Umbilical cord (tissue), 2 donors: ENCODE results near the gene DNTT. TPM values are rescaled to one million over a fixed set of nuclear protein-coding genes. Genes with fewer than 3 reads are reported as not detected.

Experiments used
- DNase-seq: peaks from one replicate; pipeline ENCODE4 v3.0.0-alpha.2; 2015; ENCODE audit warnings: low spot score
- total RNA-seq: library from RNA; depleted of rRNA; stranded (reverse); fragments of >200 nt; gene quantifications from one replicate; pipeline ENCODE4 v1.2.3, GENCODE V29; 2014; ENCODE audit warnings: low replicate concordance; ENCODE audit not compliant: insufficient read depth

The DNTT gene
- total RNA-seq, 1 donor from 2014 or later = not detected

DNA sequence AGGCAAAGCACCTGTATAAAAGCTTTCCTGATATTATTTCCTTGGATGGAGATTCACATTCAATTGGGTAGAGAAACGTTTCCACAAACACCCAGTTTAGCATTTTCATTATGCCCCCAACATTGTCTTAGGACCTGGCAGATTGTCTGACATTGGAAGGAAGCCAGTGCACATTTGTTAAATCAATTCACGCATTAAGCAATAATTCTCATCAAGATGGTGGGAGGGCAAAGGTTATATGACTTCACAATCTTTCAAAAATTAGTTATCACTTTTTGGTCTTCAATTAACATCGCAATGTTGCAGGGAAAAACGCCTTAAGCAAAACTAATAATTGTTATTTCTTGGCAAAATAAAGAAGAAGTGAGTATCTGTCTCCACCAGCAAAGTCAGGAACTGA is 38.2 kb downstream of the DNTT start:
- DNase-seq = no peak

DNA sequence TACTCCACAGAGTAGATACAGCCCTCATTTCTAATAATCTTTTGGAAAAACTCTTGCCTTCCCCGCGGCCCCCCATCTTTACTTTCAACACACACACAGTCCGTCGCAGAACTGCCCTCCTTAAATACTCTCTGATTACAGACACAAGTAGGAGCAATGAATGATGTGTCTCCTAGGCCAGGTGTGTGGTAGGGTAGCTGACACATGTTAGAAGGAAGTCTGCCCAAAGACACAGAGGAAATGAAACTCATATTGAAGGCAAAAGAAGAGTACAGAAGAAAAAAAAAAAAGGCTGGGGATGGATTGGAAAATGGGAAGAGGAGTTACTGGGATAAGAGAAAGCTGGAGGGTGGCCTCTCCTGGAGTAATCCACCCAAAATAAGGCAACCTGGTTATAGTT is 39.9 kb downstream of the DNTT start:
- DNase-seq = no peak

DNA sequence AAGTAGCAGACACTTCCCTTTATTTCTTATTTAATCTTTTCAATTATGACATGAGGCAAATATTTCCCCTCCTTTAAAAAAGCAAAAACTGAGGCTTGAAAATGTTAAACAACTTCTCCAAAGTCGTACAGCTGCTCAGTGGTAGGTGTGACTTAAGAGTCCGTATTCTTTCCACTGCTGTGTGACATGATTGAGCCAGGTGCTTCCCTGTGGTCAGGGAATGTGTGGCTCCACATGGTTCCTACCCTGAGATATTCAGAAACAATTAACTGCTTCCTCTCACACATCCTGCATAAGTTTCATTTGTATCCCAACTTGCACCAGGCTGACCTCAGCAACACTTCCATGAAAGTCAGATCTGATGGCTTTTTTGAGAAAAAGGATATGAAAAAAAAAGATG is 41.0 kb downstream of the DNTT start:
- no peak for DNase-seq

DNA sequence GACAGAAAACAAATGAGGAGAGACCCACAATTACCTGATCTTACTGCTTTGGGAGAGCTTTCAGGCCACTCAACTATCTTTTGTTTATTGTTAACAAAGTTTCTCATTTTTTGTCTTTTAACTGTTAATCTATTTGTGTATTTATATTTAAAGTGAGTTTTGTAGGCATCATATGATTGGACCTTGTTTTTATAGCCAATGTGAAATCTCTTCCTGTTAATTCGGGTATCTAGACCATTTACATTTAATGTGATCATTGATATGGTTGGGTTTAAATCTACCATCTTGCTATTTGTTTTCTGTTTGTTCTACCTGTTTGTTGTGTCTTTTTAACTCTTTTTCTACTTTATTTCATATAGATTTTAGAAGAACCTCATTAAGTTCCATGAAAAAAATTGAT is 42.1 kb downstream of the DNTT start:
- no peak for DNase-seq

DNA sequence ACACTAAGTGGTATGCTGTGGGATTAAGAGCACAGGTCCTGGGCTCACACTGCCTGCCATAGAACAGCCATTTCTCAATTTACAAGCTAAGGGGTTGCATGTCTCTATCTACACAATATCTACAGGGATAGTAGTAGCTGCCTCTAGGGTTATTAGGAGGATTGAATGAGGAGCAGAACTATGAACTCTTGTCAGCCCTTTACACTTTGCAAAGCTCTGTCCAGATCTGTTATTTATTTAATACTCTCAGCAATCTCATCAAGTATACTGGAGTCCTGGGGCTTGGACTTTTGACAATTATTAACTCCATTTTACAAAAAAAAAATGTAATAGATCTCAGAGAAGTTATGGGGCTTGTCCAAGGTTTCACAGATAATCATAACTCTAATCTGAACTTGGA is 47.8 kb downstream of the DNTT start:
- DNase-seq = no peak

DNA sequence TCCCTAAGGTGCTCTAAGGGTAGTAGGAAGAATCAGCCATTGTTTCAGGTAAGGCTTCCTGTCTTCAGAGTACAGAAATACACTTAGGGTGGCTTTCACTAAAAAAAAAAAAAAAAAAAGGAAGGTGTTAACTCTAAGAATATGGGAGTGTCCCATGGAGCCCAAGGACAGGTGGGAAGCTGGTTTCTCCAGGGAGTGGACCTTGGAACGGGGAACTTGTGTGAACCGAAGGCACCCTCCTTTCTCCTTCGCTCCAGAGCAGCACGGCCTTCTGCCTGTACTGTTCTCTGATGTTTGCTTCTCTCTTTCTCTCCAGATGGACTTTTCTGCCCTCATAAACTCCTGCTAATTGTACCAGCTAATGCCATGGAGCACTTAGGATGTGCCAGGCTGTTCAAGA is 48.3 kb downstream of the DNTT start:
- no peak for DNase-seq

DNA sequence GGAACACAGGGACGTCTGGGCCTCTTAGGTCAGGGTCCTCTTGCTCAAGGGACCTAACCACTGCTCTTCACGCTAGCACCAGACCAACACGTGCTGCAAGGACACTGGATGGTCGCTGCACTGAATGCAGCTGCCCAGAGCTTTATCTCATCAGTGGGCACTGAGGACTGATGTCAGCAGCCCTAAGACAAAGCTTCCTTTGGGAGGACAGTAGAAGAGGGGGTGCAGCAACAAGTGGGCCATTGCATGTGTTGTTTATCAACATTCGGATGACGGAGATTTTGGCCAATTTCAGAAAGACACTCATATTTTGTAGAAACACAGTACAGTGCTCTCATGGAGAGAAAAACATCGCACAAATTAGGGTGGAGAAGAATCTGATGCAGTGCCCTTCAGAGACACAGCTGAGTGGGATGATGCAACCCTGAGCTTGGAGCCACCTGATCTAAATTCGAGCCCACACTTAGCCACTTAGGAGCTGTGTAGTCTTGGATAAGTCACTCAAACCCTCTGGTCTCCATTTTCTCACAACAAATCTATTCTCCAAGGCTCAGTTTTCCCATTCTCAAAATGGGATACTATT is 52.9 kb downstream of the DNTT start:
- DNase-seq = no peak

DNA sequence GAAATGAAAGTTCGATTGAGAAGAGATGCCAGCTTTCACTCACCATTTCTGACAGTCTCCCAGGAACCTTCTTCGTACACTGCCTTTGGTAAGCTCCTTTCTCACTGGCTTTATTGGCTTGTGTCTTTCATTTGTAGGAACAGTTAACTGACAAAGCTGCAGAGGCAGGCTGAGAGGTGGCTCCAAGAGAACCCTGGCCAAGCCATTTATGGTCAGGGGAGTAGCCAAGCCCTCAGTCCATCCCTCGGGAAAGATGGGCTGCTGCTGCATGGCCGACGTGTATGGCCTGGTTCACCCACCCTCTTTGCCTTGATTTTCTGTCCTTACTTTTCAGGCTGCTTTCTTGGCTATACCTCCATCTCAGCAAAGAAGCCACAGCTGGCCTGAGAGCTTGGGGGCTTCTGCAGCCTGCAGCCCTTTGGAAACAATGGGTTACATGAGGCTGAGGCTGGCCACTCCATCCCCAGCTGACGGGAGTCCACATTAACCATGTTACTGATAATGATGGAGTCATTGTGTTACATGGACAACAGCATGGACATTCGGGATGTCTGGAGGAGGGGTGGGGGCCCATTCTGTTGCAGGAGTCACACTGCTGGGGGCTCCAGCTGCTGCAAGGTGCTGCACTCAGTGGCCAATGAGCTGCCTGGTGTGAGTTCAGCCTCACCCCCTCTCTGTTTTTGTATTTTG is 54.8 kb downstream of the DNTT start, which contains the start of gene OPALIN:
TSS of gene OPALIN (minus strand) at position 152 of the 690 bp plus-strand sequence. CDS start at position 46, 106 bp downstream.
- no peak for DNase-seq

DNA sequence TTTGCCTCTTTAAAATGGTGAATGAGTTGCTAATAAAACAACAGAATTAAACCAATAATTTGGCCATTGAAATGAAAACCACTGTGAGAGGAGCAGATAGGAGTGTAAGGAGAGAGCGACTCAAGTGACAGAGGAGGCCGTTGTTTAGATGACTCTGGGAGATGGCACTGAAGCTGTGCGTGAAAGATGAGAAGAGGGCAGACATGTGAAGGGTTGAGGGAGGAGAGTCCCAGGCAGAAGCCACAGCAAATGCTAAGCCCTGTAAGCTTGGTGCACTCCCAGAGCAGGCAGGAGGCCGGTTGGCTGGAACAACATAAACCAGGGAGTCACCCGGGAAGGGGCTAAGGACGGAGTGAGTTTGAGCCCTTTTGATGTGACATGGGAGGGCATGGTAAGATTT is 55.4 kb downstream of the DNTT start:
- DNase-seq = no peak

DNA sequence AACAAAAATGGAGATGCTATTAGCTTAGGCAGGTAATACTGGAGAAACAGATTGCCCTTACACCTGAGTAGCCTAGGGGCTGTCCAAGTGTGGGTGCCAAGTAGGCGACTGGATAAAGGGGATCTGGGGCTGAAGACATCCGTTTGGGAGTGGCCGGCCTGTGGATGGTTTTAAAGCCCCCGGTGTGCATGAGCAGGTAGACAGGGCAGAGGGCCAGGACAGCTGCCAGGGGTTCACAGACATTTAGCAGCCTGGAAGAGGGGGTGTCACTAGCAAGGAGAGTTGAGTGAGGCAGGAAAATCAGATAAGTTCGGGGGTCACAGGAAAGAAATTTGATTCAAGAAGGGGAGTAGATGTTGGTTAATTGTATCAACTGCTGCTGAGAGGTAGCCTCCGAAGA is 56.1 kb downstream of the DNTT start:
- DNase-seq = no peak

DNA sequence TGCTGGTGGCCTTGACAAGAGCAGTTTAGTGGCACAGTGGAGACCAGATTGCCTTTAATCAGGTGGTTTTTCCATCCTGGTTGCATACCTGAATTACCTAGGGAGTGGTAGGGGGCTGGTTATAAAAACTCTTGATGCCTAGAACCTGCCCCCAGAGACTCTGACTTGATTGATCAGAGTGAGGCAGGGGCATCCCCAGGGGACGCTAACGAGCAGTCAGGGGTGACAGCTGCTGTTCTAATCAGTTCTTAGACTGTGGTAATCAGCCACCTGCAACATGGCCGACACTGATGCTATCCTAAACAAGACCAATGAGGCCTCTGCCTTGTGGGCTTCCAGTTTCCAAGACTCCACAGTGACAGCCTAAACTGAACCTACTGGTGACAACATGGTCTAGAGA is 56.5 kb downstream of the DNTT start:
- no peak for DNase-seq

DNA sequence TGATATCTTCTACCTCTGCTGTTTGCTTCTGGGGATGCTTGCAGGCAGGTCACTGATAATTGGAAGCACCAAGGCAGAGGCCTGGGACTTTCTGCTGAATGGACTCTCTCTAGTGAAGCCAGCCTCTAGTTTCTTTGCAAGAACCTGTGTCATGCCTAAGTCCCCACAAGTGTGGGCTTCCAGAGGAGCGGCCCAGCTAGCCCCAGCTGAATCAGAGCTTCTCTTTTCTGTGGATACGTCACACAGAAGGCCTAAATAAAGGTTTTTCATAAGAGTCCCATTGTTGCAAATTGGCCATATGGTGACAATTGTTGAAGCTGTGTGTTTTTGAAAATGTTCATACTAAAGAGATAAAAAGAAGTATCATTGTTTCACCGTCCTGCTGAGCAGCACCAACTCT is 61.3 kb downstream of the DNTT start:
- DNase-seq = no peak

DNA sequence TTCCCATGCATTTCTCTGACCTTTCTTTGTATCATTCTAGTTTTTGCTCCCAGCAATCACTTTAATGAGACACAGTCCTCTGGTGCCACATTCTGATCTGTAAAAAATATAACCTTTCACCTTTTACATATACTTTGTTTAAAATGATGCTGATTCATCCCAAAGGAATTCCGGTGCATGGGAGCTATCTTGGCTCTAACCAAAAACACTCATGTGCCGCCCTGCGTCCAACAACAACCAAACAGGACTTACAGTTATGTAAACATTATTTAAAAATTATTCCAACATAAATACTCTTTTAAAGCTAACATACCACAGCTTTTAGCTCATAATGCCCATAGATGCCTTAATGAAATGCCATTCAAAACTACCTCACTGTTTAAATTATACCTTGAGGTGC is 62.3 kb downstream of the DNTT start:
- DNase-seq = no peak

DNA sequence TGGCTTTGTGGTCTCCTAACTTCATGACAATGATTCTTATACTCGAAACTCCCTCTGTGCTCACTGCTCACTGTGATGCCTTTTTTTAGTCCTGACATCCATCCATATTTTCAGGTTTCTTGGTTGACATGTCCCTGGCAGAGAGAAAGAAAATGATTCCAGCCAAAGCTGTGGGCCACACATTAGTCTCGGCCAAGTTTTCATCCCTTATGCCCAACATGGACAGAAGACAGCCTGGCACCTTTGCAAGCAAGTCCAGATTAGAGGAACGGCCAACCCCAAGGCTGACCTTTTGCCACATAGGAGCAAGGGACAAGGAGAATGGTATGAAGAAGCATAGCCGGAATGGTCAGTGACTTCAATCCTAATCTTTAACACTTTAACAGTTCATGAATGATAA is 63.2 kb downstream of the DNTT start:
- DNase-seq = no peak

DNA sequence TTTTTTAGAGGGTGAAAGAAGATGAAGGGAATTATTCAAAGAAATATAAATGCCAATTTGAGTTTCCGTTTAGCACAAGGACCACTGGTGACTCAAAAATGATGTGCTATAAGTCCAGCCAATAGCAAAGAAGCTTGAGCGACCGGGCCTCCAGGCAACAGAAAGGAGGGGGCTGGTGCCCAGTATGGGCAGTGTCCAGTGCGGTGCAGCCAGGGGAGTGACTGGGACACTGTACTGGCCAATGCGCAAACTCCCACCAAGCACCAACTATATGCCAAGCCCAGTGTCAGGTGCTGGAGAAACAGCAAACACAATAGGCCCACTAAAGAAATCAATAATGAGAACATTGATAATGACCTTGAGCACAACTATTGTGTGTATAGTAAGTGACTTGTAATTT is 64.7 kb downstream of the DNTT start:
- no peak for DNase-seq

DNA sequence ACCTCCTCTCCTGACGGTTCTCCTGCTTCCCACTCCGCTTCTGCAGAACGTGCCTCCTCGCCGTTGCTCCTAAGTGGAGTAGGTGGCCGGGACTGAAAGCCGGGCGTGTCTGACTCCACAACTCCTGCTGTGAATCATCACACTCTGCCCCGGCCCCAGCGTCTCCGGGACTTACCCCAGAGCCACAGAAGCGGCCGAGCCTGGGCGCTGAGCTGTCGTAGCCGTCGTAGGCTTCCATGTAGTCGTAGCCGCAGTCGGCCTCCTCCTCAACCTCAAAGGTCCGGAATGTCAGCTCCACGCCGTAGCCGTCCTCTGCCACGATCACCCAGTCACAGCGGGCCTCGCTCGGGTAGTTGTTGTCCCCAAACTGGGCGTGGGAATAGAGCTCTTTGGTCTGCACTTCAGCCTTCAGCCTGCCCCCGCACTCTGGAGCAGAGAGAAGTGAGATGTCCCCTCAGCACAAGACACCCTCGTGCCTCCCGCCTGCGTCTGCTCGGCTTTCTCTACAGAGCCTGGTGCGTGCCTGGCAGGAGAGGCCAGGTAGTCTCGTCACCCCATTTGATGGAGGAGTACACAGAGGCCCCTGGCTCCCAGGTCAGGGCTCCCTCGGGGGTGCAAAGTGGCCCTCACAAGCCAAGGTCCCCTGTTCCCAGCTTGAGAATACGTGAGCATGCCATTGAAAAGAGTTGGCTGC is 65.8 kb downstream of the DNTT start:
- DNase-seq = no peak

DNA sequence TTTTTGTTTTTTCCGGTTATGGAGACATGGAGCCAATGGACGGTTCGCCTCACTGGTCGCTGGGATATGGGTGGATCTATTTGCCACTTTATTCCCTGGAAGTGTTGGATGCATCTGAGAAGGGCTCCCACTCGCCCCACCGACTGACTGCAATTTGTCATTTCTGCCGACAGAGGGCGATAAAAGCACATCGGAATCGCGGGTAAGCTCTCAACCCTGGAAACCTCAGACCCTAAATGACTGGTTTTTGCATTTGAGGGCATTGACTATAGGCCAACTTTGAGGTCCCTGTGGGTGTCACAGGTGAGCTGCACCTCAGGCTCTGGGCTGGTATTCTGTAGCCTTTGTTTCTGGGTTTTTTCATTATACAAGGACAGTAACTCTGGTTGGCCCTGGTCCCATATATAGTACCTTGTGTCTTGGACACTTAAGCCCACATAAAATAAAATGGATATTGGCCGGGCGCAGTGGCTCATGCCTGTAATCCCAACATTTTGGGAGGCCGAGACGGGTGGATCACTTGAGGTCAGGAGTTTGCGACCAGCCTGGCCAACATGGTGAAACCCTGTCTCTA is 66.4 kb downstream of the DNTT start:
- peak; percentile 23 for DNase-seq

DNA sequence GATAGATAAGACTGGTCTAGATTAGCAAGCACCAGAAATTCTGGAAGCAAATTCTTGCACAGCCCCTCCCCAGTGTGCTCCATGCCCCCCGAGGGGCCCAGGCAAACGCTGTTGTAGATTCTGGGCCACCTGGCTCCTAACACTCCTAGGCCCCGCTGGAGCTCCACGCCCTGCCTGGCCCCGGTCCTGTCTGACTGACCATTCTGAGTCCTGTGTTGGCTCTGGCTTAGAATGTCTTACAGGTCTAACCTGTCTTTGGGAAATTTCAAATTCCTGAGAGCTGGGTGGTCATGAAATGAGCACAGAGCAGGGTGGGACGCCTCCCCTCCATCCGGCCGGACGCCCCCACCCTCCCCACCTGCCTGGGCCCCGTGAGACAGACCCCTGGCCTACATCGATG is 67.1 kb downstream of the DNTT start:
- no peak for DNase-seq

DNA sequence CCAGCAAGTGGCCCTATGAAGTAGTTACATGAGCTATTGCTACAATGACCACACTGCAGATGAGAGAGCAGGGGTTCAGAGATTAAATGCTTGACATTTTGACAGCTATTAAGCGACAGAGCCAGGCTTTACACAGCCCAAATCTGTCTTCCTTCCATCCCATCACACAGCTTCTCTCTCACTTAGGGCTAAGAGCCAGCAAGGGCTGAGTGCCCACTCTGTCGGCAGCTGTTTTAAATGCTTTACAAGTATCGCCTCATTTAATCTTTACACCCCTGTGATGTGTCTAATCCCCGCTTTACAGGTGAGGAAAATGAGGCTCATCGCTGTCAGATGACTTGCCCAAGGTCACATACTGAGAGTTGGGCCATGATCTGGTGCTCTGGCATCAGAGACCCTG is 69.8 kb downstream of the DNTT start:
- no peak for DNase-seq

DNA sequence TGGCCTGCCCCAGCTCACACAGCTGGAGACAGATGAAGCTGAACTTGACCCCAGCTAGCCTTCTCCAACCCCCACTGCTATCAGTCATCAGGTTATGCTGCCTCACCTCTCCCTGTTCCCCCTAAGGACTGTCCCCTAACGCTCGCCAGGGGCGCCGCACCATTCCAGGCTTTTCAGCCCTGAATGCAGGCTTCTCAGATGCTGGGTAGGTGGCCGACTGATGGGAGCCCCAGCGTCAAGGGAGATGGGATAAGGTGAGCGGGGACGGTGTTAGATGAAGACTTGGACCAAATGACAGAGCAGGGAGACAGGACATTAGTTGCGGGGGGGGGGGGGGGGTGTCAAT is 70.4 kb downstream of the DNTT start:
- DNase-seq = no peak

DNA sequence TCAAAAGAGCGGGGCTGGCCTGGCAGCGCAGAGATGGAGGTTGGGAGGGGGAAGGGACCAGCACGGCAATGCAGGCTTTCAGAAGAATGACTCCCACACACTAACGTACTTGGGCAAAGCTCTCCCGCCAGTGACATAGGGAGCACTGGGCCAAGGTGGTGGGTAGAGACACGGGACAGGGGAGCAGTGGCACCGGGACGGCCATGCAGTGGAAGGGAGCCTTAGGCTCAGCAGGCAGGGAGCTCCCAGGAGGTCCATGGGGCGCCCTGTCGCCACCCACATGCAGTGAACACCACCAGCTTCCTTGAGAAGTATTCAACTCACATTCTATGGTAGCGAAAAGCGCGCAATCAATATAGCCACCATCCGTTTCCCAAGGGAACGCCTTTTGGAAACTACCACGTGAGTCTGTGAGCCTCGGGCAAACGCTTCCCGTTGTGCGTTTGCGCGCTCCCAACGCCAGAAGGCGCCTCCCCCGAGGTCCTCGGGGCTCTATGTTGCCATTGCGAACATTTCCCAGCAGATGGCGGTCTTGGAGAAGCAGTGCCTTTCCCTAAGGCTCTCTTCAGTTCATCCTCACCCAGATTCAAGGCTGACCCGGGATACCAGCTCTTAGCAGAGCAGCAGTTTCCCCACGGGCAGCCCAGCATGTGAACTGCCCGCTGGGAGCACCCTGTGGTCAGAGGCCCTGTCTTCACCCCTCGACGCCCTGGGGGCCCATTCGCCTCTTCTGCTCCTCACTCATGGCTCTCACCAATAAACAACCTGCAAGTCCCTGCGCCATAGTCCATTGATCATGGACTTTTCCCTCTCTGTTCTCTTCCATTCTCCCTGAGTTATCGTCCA is 71.0 kb downstream of the DNTT start:
- DNase-seq = peak; percentile 91

DNA sequence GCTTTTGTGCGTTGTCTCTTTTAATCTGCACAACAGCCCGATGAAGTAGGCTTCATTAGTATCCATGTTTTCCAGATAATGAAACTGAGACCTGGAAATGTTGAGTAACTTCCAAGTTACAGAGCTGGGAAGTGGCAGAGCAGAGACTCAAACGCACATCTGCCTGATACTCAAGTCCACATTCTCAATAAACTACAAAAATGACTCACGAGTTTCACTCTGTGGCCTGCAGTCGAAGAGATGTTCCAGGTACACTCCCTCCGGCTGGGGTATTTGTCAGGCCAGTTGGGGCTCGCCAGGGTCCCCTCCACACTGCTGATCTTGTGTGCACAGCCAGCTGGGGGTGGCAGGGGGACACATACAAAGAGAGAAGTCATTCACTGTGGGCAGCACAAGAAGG is 72.2 kb downstream of the DNTT start:
- no peak for DNase-seq
